Thyroid gland (tissue), 4 donors: Measurements from ENCODE around the gene BLM.

Source experiments
- POLR2A ChIP-seq, 2 donors: fragments of 450-650 bp; IDR thresholded peaks; one replicate each; pipeline ENCODE4 v1.6.1; 2017; ENCODE audit warnings: antibody characterized with exemption in 2 of 2, mild to moderate bottlenecking in 2 of 2, moderate library complexity in 1 of 2
- TF ChIP-seq, protein P1 (sequence below), 6 experiments: fragments of 200-600 bp in 3 of 6; fragments of 450-650 bp in 3 of 6; sonication (generic) in 3 of 6; IDR thresholded peaks; one replicate each; pipeline ENCODE4 v1.5.1; 2016 to 2019; ENCODE audit warnings: antibody characterized with exemption in 6 of 6, mild to moderate bottlenecking in 2 of 6, inconsistent platforms in 1 of 6, moderate library complexity in 1 of 6

DNA sequence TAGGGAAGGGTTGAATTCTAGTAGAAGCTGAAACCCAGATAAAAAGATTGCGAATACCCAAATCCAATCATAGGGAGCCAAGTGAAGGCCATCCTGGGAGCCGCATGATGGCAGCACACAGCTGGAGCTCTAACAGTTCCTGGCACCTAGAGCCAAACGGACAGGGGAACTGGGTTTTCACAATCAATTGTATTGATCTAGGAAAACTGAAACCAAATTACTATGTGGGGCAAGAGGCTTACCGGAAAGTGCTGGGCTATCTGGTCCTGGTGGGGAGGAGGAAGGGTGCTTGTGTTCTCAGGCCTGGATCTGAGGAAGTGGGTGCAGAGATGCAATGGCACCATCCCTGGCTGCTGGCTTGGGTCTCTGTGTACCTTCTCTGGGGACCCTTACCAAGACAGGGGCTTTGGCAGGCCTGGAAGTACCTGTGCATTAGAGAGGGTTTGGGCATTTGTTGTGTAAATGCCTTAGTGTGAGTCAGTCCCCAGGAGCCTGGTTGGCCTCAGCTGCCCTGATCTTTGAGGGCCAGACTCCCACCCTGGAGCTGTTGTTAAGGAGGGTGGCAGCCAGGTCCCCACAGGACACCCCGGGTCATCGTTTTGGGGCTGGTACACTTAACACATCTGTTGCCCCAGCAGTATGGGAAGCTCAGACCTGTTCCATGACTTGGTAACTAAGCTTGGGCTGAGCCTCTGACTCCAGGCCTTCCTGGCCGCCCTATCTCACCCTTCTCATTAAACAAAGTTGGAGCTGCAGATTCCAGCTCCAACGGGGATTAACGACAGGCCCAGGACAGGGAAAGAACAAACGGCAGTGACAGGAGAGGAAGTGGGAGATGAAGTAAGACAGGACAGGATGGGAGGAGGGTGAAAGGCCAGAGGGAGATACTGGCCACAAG, 142.3 kb downstream of the BLM start:
- TF ChIP-seq, protein P1, sequence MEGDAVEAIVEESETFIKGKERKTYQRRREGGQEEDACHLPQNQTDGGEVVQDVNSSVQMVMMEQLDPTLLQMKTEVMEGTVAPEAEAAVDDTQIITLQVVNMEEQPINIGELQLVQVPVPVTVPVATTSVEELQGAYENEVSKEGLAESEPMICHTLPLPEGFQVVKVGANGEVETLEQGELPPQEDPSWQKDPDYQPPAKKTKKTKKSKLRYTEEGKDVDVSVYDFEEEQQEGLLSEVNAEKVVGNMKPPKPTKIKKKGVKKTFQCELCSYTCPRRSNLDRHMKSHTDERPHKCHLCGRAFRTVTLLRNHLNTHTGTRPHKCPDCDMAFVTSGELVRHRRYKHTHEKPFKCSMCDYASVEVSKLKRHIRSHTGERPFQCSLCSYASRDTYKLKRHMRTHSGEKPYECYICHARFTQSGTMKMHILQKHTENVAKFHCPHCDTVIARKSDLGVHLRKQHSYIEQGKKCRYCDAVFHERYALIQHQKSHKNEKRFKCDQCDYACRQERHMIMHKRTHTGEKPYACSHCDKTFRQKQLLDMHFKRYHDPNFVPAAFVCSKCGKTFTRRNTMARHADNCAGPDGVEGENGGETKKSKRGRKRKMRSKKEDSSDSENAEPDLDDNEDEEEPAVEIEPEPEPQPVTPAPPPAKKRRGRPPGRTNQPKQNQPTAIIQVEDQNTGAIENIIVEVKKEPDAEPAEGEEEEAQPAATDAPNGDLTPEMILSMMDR (IDR thresholded peaks at IDR 0.05) = no peak
- TF ChIP-seq POLR2A (IDR thresholded peaks at IDR 0.05) = no peak
